K562 (cell line): ENCODE results near the gene DUS1L. TPM values are rescaled to one million over a fixed set of nuclear protein-coding genes. Genes with fewer than 3 reads are reported as not detected.

Source experiments
- HDAC2 ChIP-seq: fragments of 450-650 bp; IDR thresholded peaks from 2 replicates; pipeline ENCODE4 v1.6.1; 2016; ENCODE audit warnings: mild to moderate bottlenecking
- POLR2A ChIP-seq: fragments of 450-650 bp; conservative IDR thresholded peaks from 2 replicates; pipeline ENCODE4 v1.6.1; 2016
- RAD21 ChIP-seq, 2 experiments: fragments of 250-450 bp in 1 of 2; fragments of 450-650 bp in 1 of 2; sonication (Bioruptor Pico) in 1 of 2; formaldehyde crosslinking in 1 of 2; IDR thresholded peaks in 1 of 2; conservative IDR thresholded peaks in 1 of 2; 2 replicates each; pipeline versions ENCODE4 v1.4.0 to v1.8.0; 2020 to 2022; ENCODE audit warnings: mild to moderate bottlenecking in 2 of 2, moderate library complexity in 1 of 2
- SRSF1 ChIP-seq: fragments of 200-400 bp; formaldehyde crosslinking; IDR thresholded peaks from 2 replicates; pipeline ENCODE4 v1.6.1; 2017; ENCODE audit warnings: mild to moderate bottlenecking, low read depth, low read length, moderate library complexity
- ZNF609 ChIP-seq: sonication (generic); formaldehyde crosslinking; IDR thresholded peaks from 2 replicates; pipeline ENCODE4 v1.8.1; 2023; ENCODE audit warnings: missing genetic modification reagents, mild to moderate bottlenecking, borderline replicate concordance
- polyA plus RNA-seq, 8 experiments: library from polyadenylated mRNA; depleted of rRNA in 4 of 8; stranded (reverse) in 5 of 8; unstranded in 3 of 8; fragments of >200 nt; fragmentation: Nextera tagmentation in 2 of 8; fragmentation: Illumina TruSeq in 1 of 8; extraction: Ambion mirVana in 2 of 8; extraction: Trizol in 1 of 8; gene quantifications; 2 replicates each; pipeline versions ENCODE4 v1.2.1 to v1.2.3, GENCODE V29; 2011 to 2014; ENCODE audit warnings: inconsistent platforms in 1 of 8, missing spikeins in 1 of 8
- total RNA-seq, 7 experiments: library from RNA; depleted of rRNA in 6 of 7; stranded (reverse); fragments of >200 nt in 6 of 7; fragmentation: Illumina TruSeq in 2 of 7; extraction: Trizol in 2 of 7; gene quantifications; 2 replicates each; pipeline versions ENCODE4 v1.2.1 to v1.2.3, GENCODE V29; 2011 to 2021; ENCODE audit warnings: low replicate concordance in 1 of 7

The DUS1L gene
- total and polyA plus RNA-seq, 9 of the 15 experiments (the other 6 are each of a cell fraction or from before 2014, with no cell fraction given), result 7.8 to 210 (median 83.9) TPM

- TF ChIP-seq ZNF609 (CRISPR knock-in tag) (no peak), HDAC2 (no peak), SRSF1 (no peak), RAD21 (CRISPR knock-in tag; conservative IDR thresholded peaks at IDR 0.05 in 1 of 2, IDR thresholded peaks at IDR 0.05 in 1 of 2) (no peak), POLR2A (peak; percentile 67; the same call in 1 of the 2 replicates)
- TF ChIP-seq, all 486 proteins: peak for 8
These were observed 31.1 kb downstream of the DUS1L start (continued) for GRCh38 chr17:82034371-82035011.
